NT2/D1 (cell line): Measurements from ENCODE around the gene CD52.

ENCODE experiments used
- YY1 ChIP-seq: IDR thresholded peaks from 2 replicates; pipeline ENCODE4 v1.6.1; 2011; ENCODE audit not compliant: insufficient read length, insufficient read depth
- ZNF274 ChIP-seq: IDR thresholded peaks from 2 replicates; pipeline ENCODE4 v1.6.1; 2011; ENCODE audit warnings: mild to moderate bottlenecking, low read depth, low read length

- no peak for TF ChIP-seq ZNF274
- TF ChIP-seq YY1 = no peak
These were observed 36.4 kb upstream of the CD52 start for GRCh38 chr1:26281091-26281958.
